H1 (cell line): ENCODE data around the gene CNIH3.

Experiments used
- CHD2 ChIP-seq: IDR thresholded peaks from 2 replicates; pipeline ENCODE4 v1.6.1; 2012; ENCODE audit warnings: low read length, improper control_type of control experiment
- CREB1 ChIP-seq: IDR thresholded peaks from 2 replicates; pipeline ENCODE4 v1.6.1; 2012; ENCODE audit warnings: inconsistent platforms
- CTCF ChIP-seq, 3 experiments: IDR thresholded peaks; 1 replicate in 2 of 3; 2 replicates in 1 of 3; pipeline versions ENCODE4 v1.5.1 to v1.6.1; 2011; ENCODE audit warnings: low read length in 3 of 3, mild to moderate bottlenecking in 3 of 3, inconsistent platforms in 2 of 3, low read depth in 1 of 3, moderate library complexity in 1 of 3; ENCODE audit not compliant: insufficient read depth in 1 of 3; ENCODE audit errors: control extremely low read depth in 1 of 3
- EGR1 ChIP-seq: IDR thresholded peaks from 2 replicates; pipeline ENCODE4 v1.6.1; 2011; ENCODE audit warnings: low read depth, low read length, borderline replicate concordance
- EZH2 ChIP-seq: fragments of 200-600 bp; sonication (generic); IDR thresholded peaks from 2 replicates; pipeline ENCODE4 v1.7.1; 2012; ENCODE audit warnings: low read depth, mild to moderate bottlenecking, moderate library complexity, low read length, inconsistent platforms; ENCODE audit not compliant: severe bottlenecking
- GABPA ChIP-seq: IDR thresholded peaks from 2 replicates; pipeline ENCODE4 v1.6.1; 2011; ENCODE audit warnings: mild to moderate bottlenecking, low read length, moderate library complexity, borderline replicate concordance; ENCODE audit not compliant: insufficient read depth
- MAFK ChIP-seq: IDR thresholded peaks from 2 replicates; pipeline ENCODE4 v1.6.1; 2012; ENCODE audit warnings: low read depth, mild to moderate bottlenecking, improper control_type of control experiment, low read length
- POLR2A ChIP-seq, 2 experiments: IDR thresholded peaks; 1 replicate in 1 of 2; 2 replicates in 1 of 2; pipeline ENCODE4 v1.6.1; 2011; ENCODE audit warnings: low read depth in 2 of 2, low read length in 2 of 2, mild to moderate bottlenecking in 2 of 2; ENCODE audit errors: control extremely low read depth in 1 of 2
- POLR2AphosphoS5 ChIP-seq: IDR thresholded peaks from 2 replicates; pipeline ENCODE4 v1.6.1; 2011; ENCODE audit warnings: low read depth, low read length
- RAD21 ChIP-seq, 2 experiments: IDR thresholded peaks in 1 of 2; conservative IDR thresholded peaks in 1 of 2; 2 replicates each; pipeline ENCODE4 v1.6.1; 2011; ENCODE audit warnings: low read depth in 2 of 2, low read length in 2 of 2, improper control_type of control experiment in 1 of 2, inconsistent platforms in 1 of 2, mild to moderate bottlenecking in 1 of 2, moderate library complexity in 1 of 2
- SUZ12 ChIP-seq: fragments of 200-600 bp; sonication (generic); IDR thresholded peaks from 2 replicates; pipeline ENCODE4 v1.6.1; 2012; ENCODE audit warnings: mild to moderate bottlenecking, inconsistent platforms, low read length, moderate library complexity, mixed read lengths
- TCF12 ChIP-seq: IDR thresholded peaks from 2 replicates; pipeline ENCODE4 v1.6.1; 2011; ENCODE audit warnings: low read depth, mild to moderate bottlenecking, low read length
- TF ChIP-seq, protein P1 (sequence below): IDR thresholded peaks from 2 replicates; pipeline ENCODE4 v1.6.1; 2012; ENCODE audit warnings: inconsistent platforms

GRCh38 chr1:224631462-224632115 lies 15.5 kb downstream of the CNIH3 start:
- no peak for TF ChIP-seq EGR1
- no peak for TF ChIP-seq POLR2AphosphoS5
- TF ChIP-seq CTCF (IDR thresholded peaks at IDR 0.05; ENCODE audit: control extremely low read depth in 1 of 3, insufficient read depth in 1 of 3, low read depth in 1 of 3, low read length in 3 of 3) = no peak
- TF ChIP-seq SUZ12 = no peak
- no peak for TF ChIP-seq MAFK
- TF ChIP-seq POLR2A (IDR thresholded peaks at IDR 0.05; ENCODE audit: control extremely low read depth in 1 of 2, low read depth in 2 of 2, low read length in 2 of 2) = no peak
- no peak for TF ChIP-seq GABPA
- TF ChIP-seq, protein P1, sequence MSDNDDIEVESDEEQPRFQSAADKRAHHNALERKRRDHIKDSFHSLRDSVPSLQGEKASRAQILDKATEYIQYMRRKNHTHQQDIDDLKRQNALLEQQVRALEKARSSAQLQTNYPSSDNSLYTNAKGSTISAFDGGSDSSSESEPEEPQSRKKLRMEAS = no peak
- TF ChIP-seq EZH2 = no peak
- TF ChIP-seq CHD2 = no peak
- TF ChIP-seq CREB1 = no peak
- no peak for TF ChIP-seq TCF12
- no peak for TF ChIP-seq RAD21 (IDR thresholded peaks at IDR 0.05 in 1 of 2, conservative IDR thresholded peaks at IDR 0.05 in 1 of 2; ENCODE audit: low read depth in 2 of 2, low read length in 2 of 2)
